Mesendoderm (in vitro differentiated cells): ENCODE data around the gene DMTF1.
A peak's percentile ranks its signal among the peaks of the same experiment; 100 is the strongest.

Experiments used
- DNase-seq: peaks from one replicate; pipeline ENCODE4 v3.0.0; 2013
- H2AK5ac ChIP-seq: 2 replicates; pipeline ENCODE4 v1.6.1; 2013; ENCODE audit warnings: low read length, inconsistent platforms
- H2BK120ac ChIP-seq: 2 replicates; pipeline ENCODE4 v1.6.1; 2013; ENCODE audit warnings: low read depth, mild to moderate bottlenecking, low read length, moderate library complexity, mixed read lengths
- H2BK15ac ChIP-seq: replicated peaks from 2 replicates; pipeline ENCODE4 v1.6.1; 2013; ENCODE audit warnings: low read depth, mild to moderate bottlenecking, moderate library complexity
- H2BK5ac ChIP-seq: 2 replicates; pipeline ENCODE4 v1.6.1; 2013; ENCODE audit warnings: low read length, inconsistent platforms
- H3K18ac ChIP-seq: 2 replicates; pipeline ENCODE4 v1.6.1; 2013; ENCODE audit warnings: mild to moderate bottlenecking, low read length, mixed read lengths
- H3K23ac ChIP-seq: one replicate; pipeline ENCODE4 v1.6.1; 2013; ENCODE audit warnings: low read length
- H3K27ac ChIP-seq: 2 replicates; pipeline ENCODE4 v1.5.1; 2013; ENCODE audit warnings: low read depth, mild to moderate bottlenecking, inconsistent platforms, low read length, moderate library complexity
- H3K27me3 ChIP-seq: 2 replicates; pipeline ENCODE4 v1.6.1; 2013; ENCODE audit warnings: low read length, control low read depth, mild to moderate bottlenecking, inconsistent platforms; ENCODE audit not compliant: insufficient read depth, poor library complexity
- H3K36me3 ChIP-seq: 2 replicates; pipeline ENCODE4 v1.6.1; 2013; ENCODE audit warnings: low read length, inconsistent platforms; ENCODE audit not compliant: control insufficient read depth, insufficient read depth
- H3K4ac ChIP-seq: one replicate; pipeline ENCODE4 v1.6.1; 2013; ENCODE audit warnings: low read depth, mild to moderate bottlenecking, low read length, moderate library complexity
- H3K4me1 ChIP-seq: 2 replicates; pipeline ENCODE4 v1.6.1; 2013; ENCODE audit warnings: low read depth, low read length, inconsistent platforms; ENCODE audit not compliant: control insufficient read depth
- H3K4me2 ChIP-seq: 2 replicates; pipeline ENCODE4 v1.6.1; 2013; ENCODE audit warnings: low read length
- H3K4me3 ChIP-seq: 2 replicates; pipeline ENCODE4 v1.5.1; 2013; ENCODE audit warnings: mild to moderate bottlenecking, low read length
- H3K56ac ChIP-seq: one replicate; pipeline ENCODE4 v1.6.1; 2013; ENCODE audit warnings: low read length
- H3K79me1 ChIP-seq: 2 replicates; pipeline ENCODE4 v1.6.1; 2013; ENCODE audit warnings: low read length, inconsistent platforms
- H3K79me2 ChIP-seq: 2 replicates; pipeline ENCODE4 v1.6.1; 2013; ENCODE audit warnings: mild to moderate bottlenecking, low read length; ENCODE audit not compliant: control insufficient read depth, insufficient read depth
- H3K9ac ChIP-seq: 2 replicates; pipeline ENCODE4 v1.6.1; 2013; ENCODE audit warnings: low read length, inconsistent platforms
- H4K5ac ChIP-seq: one replicate; pipeline ENCODE4 v1.6.1; 2013; ENCODE audit warnings: low read length
- H4K8ac ChIP-seq: one replicate; pipeline ENCODE4 v1.6.1; 2013; ENCODE audit warnings: low read depth, mild to moderate bottlenecking, control low read depth, low read length, moderate library complexity
- WGBS: extraction: QIAGEN DNeasy Blood & Tissue Kit; methylation state at CpG from one replicate; pipeline ENCODE4 v1.1.7; 2013; ENCODE audit warnings: low lambda C conversion rate, missing lambda C conversion rate; ENCODE audit not compliant: insufficient coverage; ENCODE audit errors: extremely low coverage; 5-methylcytosine and 5-hydroxymethylcytosine counted together

Gene DMTF1

DNA sequence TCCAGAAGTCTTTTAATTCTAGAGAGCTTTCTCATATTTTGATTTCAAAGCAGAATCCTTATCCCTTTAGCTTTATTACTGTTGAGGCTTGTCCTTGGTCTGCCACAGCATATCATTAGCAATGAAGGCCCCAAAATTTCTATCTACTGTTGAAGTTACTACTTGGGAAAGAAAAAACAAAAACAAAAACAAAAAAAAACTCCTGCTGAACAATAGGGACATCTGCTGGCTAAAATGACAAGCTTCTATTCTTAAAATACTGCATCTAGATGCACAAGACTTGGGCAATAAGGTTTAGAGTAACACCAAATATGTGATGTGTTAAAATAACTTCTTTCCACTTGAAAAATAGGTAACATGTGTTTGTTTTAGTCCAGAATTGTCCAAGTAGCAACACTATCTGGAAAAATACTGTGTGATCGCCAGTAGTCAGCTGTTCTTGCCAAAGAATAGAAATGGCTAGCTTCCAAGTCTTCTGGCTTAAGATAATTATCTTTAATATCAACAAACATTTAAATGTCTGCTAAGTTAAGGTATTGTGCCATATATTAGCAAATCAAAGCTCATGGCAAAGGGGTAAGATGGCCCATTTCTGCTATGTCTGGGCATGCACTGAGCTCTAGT, 3.8 kb upstream of the DMTF1 start:
- no CpG with 5 or more reads among the region's 1 CpG for WGBS

DNA sequence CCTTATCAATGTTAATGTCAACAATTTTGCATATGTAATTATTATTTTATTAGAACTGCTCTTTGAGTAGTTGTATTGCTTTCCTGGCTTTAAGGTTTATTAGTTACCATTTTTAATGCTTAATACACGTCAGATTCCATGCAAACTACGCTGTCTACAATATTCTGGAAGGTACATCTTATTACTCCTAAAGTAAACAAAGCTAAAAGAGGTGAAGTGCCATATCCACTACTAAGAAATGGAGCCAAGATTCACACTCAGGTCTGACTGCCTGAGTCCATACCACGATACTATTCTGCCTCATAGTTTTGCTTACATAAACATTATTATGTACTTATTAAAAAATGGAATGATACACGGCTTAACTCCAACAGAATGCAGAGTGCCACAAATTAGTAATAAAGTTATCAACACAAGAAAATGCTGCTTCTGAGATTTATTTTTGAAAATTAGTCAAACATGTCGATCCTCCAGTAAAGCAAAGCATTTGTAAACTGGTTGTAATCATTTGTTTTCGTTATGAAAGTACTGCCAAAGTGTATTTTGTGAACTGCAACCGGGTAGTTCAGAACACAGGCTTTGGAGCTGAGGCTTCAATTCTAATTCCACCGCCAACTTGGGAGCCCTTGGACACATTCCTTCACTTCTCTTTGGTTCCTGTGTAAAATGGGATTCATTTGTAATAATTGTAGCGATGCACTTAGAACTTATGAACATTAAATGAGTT, 1.1 kb upstream of the DMTF1 start:
- Histone ChIP-seq H3K79me2 (peaks cover 25% of the 10 kb centered on the region), H3K4ac (no peak overlapping the region), H3K9ac (peak overlapping the region; percentile 99), H2BK5ac (no peak overlapping the region), H3K18ac (no peak overlapping the region), H3K27me3 (no peaks in the 10 kb centered on the region), H4K8ac (no peak overlapping the region), H3K4me2 (peak overlapping the region; percentile 94), H2BK120ac (no peak overlapping the region), H3K23ac (no peak overlapping the region), H2AK5ac (no peak overlapping the region), H4K5ac (no peak overlapping the region), H3K79me1 (peaks cover 1% of the 10 kb centered on the region), H3K27ac (no peak overlapping the region), H3K36me3 (no peaks in the 10 kb centered on the region), H3K4me1 (no peaks in the 10 kb centered on the region), H2BK15ac (no peak overlapping the region), H3K56ac (peak overlapping the region; percentile 100), H3K4me3 (no peak overlapping the region)
- WGBS: no CpG with 5 or more reads among the region's 9 CpGs
- no peak for DNase-seq

More for the DNA sequence above, 3.8 kb upstream of the DMTF1 start:
- Histone ChIP-seq H3K27ac (no peak overlapping the region), H3K23ac (no peak overlapping the region), H2AK5ac (no peak overlapping the region), H4K8ac (no peak overlapping the region), H3K4me3 (no peak overlapping the region), H3K79me2 (peaks cover 7% of the 10 kb centered on the region), H2BK5ac (no peak overlapping the region), H3K27me3 (no peaks in the 10 kb centered on the region), H3K9ac (no peak overlapping the region), H3K4me2 (no peak overlapping the region), H3K18ac (no peak overlapping the region), H4K5ac (no peak overlapping the region), H3K4ac (no peak overlapping the region), H2BK120ac (no peak overlapping the region), H3K4me1 (no peaks in the 10 kb centered on the region), H3K56ac (no peak overlapping the region), H2BK15ac (no peak overlapping the region), H3K79me1 (peaks cover 1% of the 10 kb centered on the region), H3K36me3 (no peaks in the 10 kb centered on the region)
- peak; percentile 58 for DNase-seq

DNA sequence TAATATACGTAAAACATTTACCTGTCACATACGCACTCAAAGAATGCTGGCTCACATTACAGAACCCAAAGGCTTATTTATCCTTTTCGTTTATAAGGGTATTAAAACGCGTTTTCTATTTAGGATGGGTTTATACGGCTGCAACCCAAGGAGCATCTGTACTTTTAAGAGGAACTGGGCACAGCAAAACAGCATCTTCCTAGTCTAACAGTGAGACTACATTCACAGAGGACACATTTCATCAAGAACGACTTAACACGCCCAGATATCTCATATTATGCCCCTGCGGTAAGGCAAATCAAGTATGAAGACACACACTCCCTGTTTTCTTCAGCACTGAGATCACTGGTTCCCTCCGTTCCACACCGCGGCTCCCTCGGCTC, 533 bp upstream of the DMTF1 start:
- peak overlapping the region; percentile 77 for H4K5ac ChIP-seq
- H3K4me3 ChIP-seq: peak overlapping the region; percentile 87
- no peaks in the 10 kb centered on the region for H3K36me3 ChIP-seq
- H3K56ac ChIP-seq: peak overlapping the region; percentile 100
- no peaks in the 10 kb centered on the region for H3K4me1 ChIP-seq
- peak overlapping the region; percentile 94 for H3K4me2 ChIP-seq
- peaks cover 29% of the 10 kb centered on the region for H3K79me2 ChIP-seq
- peak overlapping the region; percentile 99 for H3K9ac ChIP-seq
- peaks cover 1% of the 10 kb centered on the region for H3K79me1 ChIP-seq
- no peak for DNase-seq
- no peaks in the 10 kb centered on the region for H3K27me3 ChIP-seq
- peak overlapping the region; percentile 85 for H3K27ac ChIP-seq
- no peak overlapping the region for H4K8ac ChIP-seq
- peak overlapping the region; percentile 86 for H2BK5ac ChIP-seq
- no peak overlapping the region for H3K23ac ChIP-seq
- no CpG with 5 or more reads among the region's 13 CpGs for WGBS
- H3K4ac ChIP-seq: no peak overlapping the region
- H3K18ac ChIP-seq: peak overlapping the region; percentile 57
- no peak overlapping the region for H2BK15ac ChIP-seq
- H2BK120ac ChIP-seq: no peak overlapping the region
- no peak overlapping the region for H2AK5ac ChIP-seq

DNA sequence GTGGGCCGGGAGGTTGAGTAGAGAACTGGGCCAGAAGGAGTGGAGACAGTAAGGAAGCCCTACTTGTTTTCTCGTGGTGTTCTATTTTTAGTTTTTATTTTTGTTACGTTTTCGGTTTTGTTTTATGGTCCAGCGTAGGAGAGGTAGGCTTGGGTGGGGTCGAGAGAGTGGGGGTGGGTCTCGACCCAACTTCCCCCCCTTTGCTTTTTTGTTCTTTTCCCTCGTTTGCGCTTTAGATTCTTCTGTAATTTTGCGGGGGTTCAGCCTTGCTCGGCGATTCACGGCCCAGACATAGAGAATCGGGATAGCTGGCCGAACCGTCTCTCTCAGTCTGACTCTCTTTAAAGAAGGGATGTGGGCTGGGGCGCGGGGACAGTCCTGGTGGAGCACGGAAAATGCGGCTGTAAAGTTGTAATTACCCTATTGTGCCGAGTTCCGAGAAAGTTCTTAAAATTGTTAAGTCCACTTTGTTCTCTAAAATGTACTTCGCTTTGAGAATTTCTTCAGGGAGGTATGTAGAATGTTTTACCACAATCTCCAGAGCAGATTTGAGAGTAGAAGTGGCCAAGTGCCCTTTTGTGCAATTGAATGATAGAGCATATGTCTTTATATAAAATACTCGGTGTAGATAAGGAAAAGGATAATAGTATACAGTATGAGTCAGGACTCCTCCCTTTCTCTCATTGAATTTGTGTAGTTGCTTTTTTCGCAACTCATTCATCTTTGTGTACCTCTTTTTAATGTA, 816 bp downstream of the DMTF1 start:
- peak overlapping the region; percentile 66 for H2BK5ac ChIP-seq
- peak overlapping the region; percentile 99 for H3K9ac ChIP-seq
- no peak overlapping the region for H4K5ac ChIP-seq
- H2BK15ac ChIP-seq: no peak overlapping the region
- H3K27ac ChIP-seq: peak overlapping the region; percentile 100
- H3K18ac ChIP-seq: peak overlapping the region; percentile 95
- peak overlapping the region; percentile 97 for H4K8ac ChIP-seq
- H3K79me1 ChIP-seq: peaks cover 1% of the 10 kb centered on the region
- H3K56ac ChIP-seq: peak overlapping the region; percentile 100
- peaks cover 36% of the 10 kb centered on the region for H3K79me2 ChIP-seq
- DNase-seq: peak; percentile 40
- H3K4me2 ChIP-seq: peak overlapping the region; percentile 13
- H2BK120ac ChIP-seq: no peak overlapping the region
- no peaks in the 10 kb centered on the region for H3K36me3 ChIP-seq
- no peaks in the 10 kb centered on the region for H3K27me3 ChIP-seq
- no peak overlapping the region for H3K23ac ChIP-seq
- no CpG with 5 or more reads among the region's 25 CpGs for WGBS
- peak overlapping the region; percentile 91 for H3K4me3 ChIP-seq
- no peaks in the 10 kb centered on the region for H3K4me1 ChIP-seq
- no peak overlapping the region for H2AK5ac ChIP-seq
- H3K4ac ChIP-seq: peak overlapping the region; percentile 87

DNA sequence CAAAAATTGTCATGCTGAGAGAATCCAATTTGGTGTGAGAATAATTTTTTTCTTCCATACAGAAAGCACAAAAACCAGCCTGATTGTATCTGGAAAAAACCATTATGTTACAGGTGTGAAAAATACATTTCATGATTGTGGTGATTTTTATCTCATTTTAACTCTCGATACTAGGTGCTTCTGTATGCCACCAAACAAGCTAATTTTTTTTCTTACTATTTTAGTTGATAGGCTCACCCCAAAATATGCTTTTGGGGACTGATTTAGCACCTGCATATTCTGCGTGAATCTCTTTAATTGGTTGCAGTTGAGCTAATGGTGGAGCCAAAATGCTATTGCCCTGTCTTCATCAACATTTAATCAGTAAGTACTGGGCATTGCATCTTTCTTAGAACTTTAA, 1.9 kb downstream of the DMTF1 start:
- H3K27me3 ChIP-seq: no peaks in the 10 kb centered on the region

More for the DNA sequence above, 1.9 kb downstream of the DMTF1 start:
- no peak overlapping the region for H3K4ac ChIP-seq
- no peak overlapping the region for H3K27ac ChIP-seq
- no peak overlapping the region for H4K8ac ChIP-seq
- no peak overlapping the region for H2BK5ac ChIP-seq
- no peak for DNase-seq
- peak overlapping the region; percentile 58 for H3K9ac ChIP-seq
- no peaks in the 10 kb centered on the region for H3K36me3 ChIP-seq
- no peak overlapping the region for H4K5ac ChIP-seq
- H3K79me2 ChIP-seq: peaks cover 37% of the 10 kb centered on the region
- no peaks in the 10 kb centered on the region for H3K4me1 ChIP-seq
- H2BK15ac ChIP-seq: no peak overlapping the region
- no CpG with 5 or more reads among the region's 2 CpGs for WGBS
- H3K79me1 ChIP-seq: peaks cover 1% of the 10 kb centered on the region
- no peak overlapping the region for H3K18ac ChIP-seq
- H3K4me3 ChIP-seq: peak overlapping the region; percentile 31
- H2AK5ac ChIP-seq: no peak overlapping the region
- H2BK120ac ChIP-seq: no peak overlapping the region
- peak overlapping the region; percentile 47 for H3K56ac ChIP-seq
- H3K4me2 ChIP-seq: peak overlapping the region; percentile 70
- H3K23ac ChIP-seq: no peak overlapping the region
